GM12878 (cell line): Measurements from ENCODE around the gene CCDC149. TPM values are rescaled to one million over a fixed set of nuclear protein-coding genes. Genes with fewer than 3 reads are reported as not detected.
A peak's percentile ranks its signal among the peaks of the same experiment; 100 is the strongest.

Source experiments
- ATAC-seq: fragments of 200-7000 bp; cut with Tn5 transposase; 3 replicates; pipeline ENCODE4 v1.9.1; 2020; ENCODE audit warnings: mild to moderate bottlenecking, moderate library complexity
- BruUV-seq: library from RNA; stranded (reverse); fragments of 400-500 nt; replicated peaks from 2 replicates; lab custom pipeline; 2021; lab: Mats Ljungman, UMichigan
- CTCF ChIA-PET: fragments of 300-600 bp; sonication (Branson Sonifier 250); formaldehyde crosslinking; extraction: SDS; loops from one replicate; lab custom pipeline; 2021; ENCODE audit warnings: inconsistent platforms; lab: Yijun Ruan, JAX
- POLR2A ChIA-PET: fragments of 350-600 bp; formaldehyde crosslinking; extraction: SDS; loops from one replicate; lab custom pipeline; 2021; ENCODE audit warnings: inconsistent platforms; lab: Charles Lee
- RAD21 ChIA-PET: fragments of 300-600 bp; sonication (Branson Sonifier 250); formaldehyde crosslinking; loops from one replicate; lab custom pipeline; 2023; ENCODE audit warnings: antibody characterized with exemption; ENCODE audit not compliant: unreplicated experiment; lab: Charles Lee
- SMC1A ChIA-PET: fragments of 300-600 bp; sonication (Branson Sonifier 250); formaldehyde crosslinking; loops from one replicate; lab custom pipeline; 2023; ENCODE audit not compliant: unreplicated experiment, uncharacterized antibody; lab: Charles Lee
- DNase-seq: peaks from one replicate; pipeline ENCODE4 v3.0.0-alpha.2; 2011; ENCODE audit warnings: low read depth, low spot score
- FAIRE-seq: peaks from 3 replicates; lab custom pipeline; 2011; peaks lifted over from hg19 to GRCh38; lab: Jason Lieb, UNC
- H2AFZ ChIP-seq: 2 replicates; pipeline ENCODE4 v1.6.0; 2011; ENCODE audit warnings: low read depth, low read length, control low read depth; ENCODE audit not compliant: control insufficient read depth
- H3K27ac ChIP-seq: 2 replicates; pipeline ENCODE4 v1.5.1; 2011; ENCODE audit warnings: control low read depth; ENCODE audit not compliant: control insufficient read depth, insufficient read depth
- H3K27me3 ChIP-seq, 2 experiments: replicated peaks in 1 of 2; 2 replicates each; pipeline versions ENCODE4 v1.6.0 to v1.6.1; 2011; ENCODE audit warnings: low read length in 1 of 2; ENCODE audit not compliant: control insufficient read depth in 2 of 2, insufficient read depth in 2 of 2
- H3K36me3 ChIP-seq, 2 experiments: 2 replicates each; pipeline ENCODE4 v1.5.1; 2011; ENCODE audit warnings: low read length in 1 of 2; ENCODE audit not compliant: control insufficient read depth in 2 of 2, insufficient read depth in 2 of 2
- H3K4me1 ChIP-seq: 2 replicates; pipeline ENCODE4 v1.6.1; 2011; ENCODE audit warnings: mild to moderate bottlenecking, low read length, moderate library complexity, mixed read lengths; ENCODE audit not compliant: control insufficient read depth, insufficient read depth
- H3K4me2 ChIP-seq: 2 replicates; pipeline ENCODE4 v1.6.0; 2011; ENCODE audit warnings: control low read depth; ENCODE audit not compliant: control insufficient read depth, insufficient read depth
- H3K4me3 ChIP-seq: fragments of 200-600 bp; sonication (generic); 2 replicates; pipeline ENCODE4 v1.5.1; 2016
- H3K79me2 ChIP-seq: 2 replicates; pipeline ENCODE4 v1.6.0; 2011; ENCODE audit warnings: low read length; ENCODE audit not compliant: control insufficient read depth, insufficient read depth
- H3K9ac ChIP-seq: 2 replicates; pipeline ENCODE4 v1.8.0; 2011; ENCODE audit warnings: low read length, control low read depth, mixed read lengths; ENCODE audit not compliant: control insufficient read depth, insufficient read depth
- H3K9me3 ChIP-seq: replicated peaks from 3 replicates; pipeline ENCODE4 v1.5.1; 2011; ENCODE audit warnings: mild to moderate bottlenecking, low read length; ENCODE audit not compliant: control insufficient read depth, insufficient read depth
- H4K20me1 ChIP-seq: 2 replicates; pipeline ENCODE4 v1.6.0; 2011; ENCODE audit not compliant: control insufficient read depth, insufficient read depth
- ASH2L ChIP-seq: fragments of 300-600, 200-600 bp; sonication (generic); IDR thresholded peaks from 2 replicates; pipeline ENCODE4 v1.6.1; 2017; ENCODE audit warnings: low read depth, mild to moderate bottlenecking, borderline replicate concordance
- CHD4 ChIP-seq: fragments of 200-600 bp; sonication (generic); IDR thresholded peaks from 2 replicates; pipeline ENCODE4 v1.6.1; 2016; ENCODE audit warnings: mild to moderate bottlenecking
- EGR1 ChIP-seq, 2 experiments: IDR thresholded peaks; 1 replicate in 1 of 2; 2 replicates in 1 of 2; pipeline ENCODE4 v1.6.1; 2011 to 2012; ENCODE audit warnings: low read depth in 2 of 2, low read length in 2 of 2, borderline replicate concordance in 1 of 2, mild to moderate bottlenecking in 1 of 2, moderate library complexity in 1 of 2
- EP300 ChIP-seq, 2 experiments: fragments of 150-350 bp in 1 of 2; IDR thresholded peaks; 2 replicates each; pipeline ENCODE4 v1.6.1; 2011 to 2012; ENCODE audit warnings: low read depth in 2 of 2, low read length in 2 of 2, borderline replicate concordance in 1 of 2, improper control_type of control experiment in 1 of 2, inconsistent platforms in 1 of 2; ENCODE audit not compliant: control insufficient read depth in 1 of 2
- NR2F1 ChIP-seq: fragments of 450-650 bp; conservative IDR thresholded peaks from 2 replicates; pipeline ENCODE4 v1.6.1; 2017; ENCODE audit warnings: mild to moderate bottlenecking
- SMAD5 ChIP-seq: IDR thresholded peaks from 2 replicates; pipeline ENCODE4 v1.6.1; 2016; ENCODE audit warnings: antibody characterized with exemption, low read depth
- TAF1 ChIP-seq: IDR thresholded peaks from 2 replicates; pipeline ENCODE4 v1.6.1; 2011; ENCODE audit warnings: mild to moderate bottlenecking, low read depth, low read length, borderline replicate concordance
- TCF3 ChIP-seq: IDR thresholded peaks from 2 replicates; pipeline ENCODE4 v1.6.1; 2012; ENCODE audit warnings: low read depth, mild to moderate bottlenecking, low read length, borderline replicate concordance; ENCODE audit not compliant: insufficient read depth
- ZNF207 ChIP-seq: fragments of 450-650 bp; IDR thresholded peaks from 2 replicates; pipeline ENCODE4 v1.6.1; 2014; ENCODE audit warnings: antibody characterized with exemption, mild to moderate bottlenecking, borderline replicate concordance
- WGBS: methylation state at CpG from one replicate; pipeline ENCODE4 v1.1.6; 2016; ENCODE audit warnings: low lambda C conversion rate; ENCODE audit not compliant: insufficient replicate concordance, insufficient coverage; ENCODE audit errors: missing lambda C conversion rate; 5-methylcytosine and 5-hydroxymethylcytosine counted together
- in situ Hi-C: fragments of 300-500 bp; cut with MboI; formaldehyde crosslinking; loops from 9 replicates; pipeline ENCODE4 v1.14.3; 2018; ENCODE audit warnings: mixed read lengths
- intact Hi-C: fragments of 100-400 bp; cut with micrococcal nuclease; formaldehyde crosslinking; loops from one replicate; pipeline ENCODE4 v1.14.2; 2022; ENCODE audit not compliant: unreplicated experiment
- polyA plus RNA-seq, 11 experiments: library from polyadenylated mRNA; depleted of rRNA in 4 of 11; unstranded in 6 of 11; stranded (reverse) in 5 of 11; fragments of >200 nt; fragmentation: Nextera tagmentation in 4 of 11; fragmentation: Illumina TruSeq in 1 of 11; extraction: Ambion mirVana in 4 of 11; extraction: Trizol in 1 of 11; gene quantifications; 1 replicate in 1 of 11; 2 replicates in 10 of 11; pipeline versions ENCODE4 v1.2.1 to v1.2.3, GENCODE V29; 2011 to 2016; ENCODE audit warnings: inconsistent platforms in 2 of 11, missing spikeins in 2 of 11, low read depth in 1 of 11
- total RNA-seq, 4 experiments: library from RNA; depleted of rRNA in 3 of 4; stranded (reverse); fragments of >200 nt in 3 of 4; fragmentation: Illumina TruSeq in 1 of 4; extraction: Trizol in 1 of 4; gene quantifications; 2 replicates each; pipeline versions ENCODE4 v1.2.1 to v1.2.3, GENCODE V29; 2013 to 2021

Gene CCDC149
- total and polyA plus RNA-seq, 10 of the 15 experiments (the other 5 are each of a cell fraction or from before 2014, with no cell fraction given) = 0.03 to 0.04 (median 0.04) TPM; not detected in 7

DNA sequence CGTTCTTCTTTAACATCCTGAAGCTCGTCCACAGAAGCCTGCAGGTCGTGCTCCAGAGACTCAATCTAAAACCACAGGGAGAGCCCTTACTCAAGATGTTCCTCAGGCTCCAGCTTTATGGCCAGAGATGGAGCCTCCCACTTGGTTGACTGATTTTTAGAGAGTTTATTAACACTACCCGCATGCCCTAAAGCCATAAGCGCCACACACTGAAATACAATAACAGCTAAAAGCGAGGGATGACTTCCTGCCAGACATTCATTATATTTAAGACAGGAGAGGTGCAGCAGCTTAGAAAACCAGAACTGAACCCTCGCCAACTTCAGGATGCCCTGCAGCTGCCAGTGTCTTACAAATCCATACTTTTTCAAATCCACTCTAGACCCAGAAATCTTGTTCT lies 75.5 kb downstream of the CCDC149 start:
- Histone ChIP-seq H3K4me2 (no peak overlapping the region), H3K4me3 (no peak overlapping the region), H3K79me2 (no peaks in the 10 kb centered on the region), H3K4me1 (no peaks in the 10 kb centered on the region; the same call in 1 of the 2 replicates), H3K36me3 (no peaks in the 10 kb centered on the region), H4K20me1 (no peaks in the 10 kb centered on the region), H2AFZ (no peak overlapping the region), H3K27ac (no peak overlapping the region), H3K9me3 (no peaks in the 10 kb centered on the region; the same call in 2 of the 3 replicates), H3K27me3 (peaks cover 0 to 2% of the 10 kb centered on the region in 2 experiments; a peak in 2 of 4 replicates), H3K9ac (no peak overlapping the region)
- FAIRE-seq (no peak), DNase-seq (no peak), ATAC-seq (no peak)
- no peak for TF ChIP-seq NR2F1
- no peak for TF ChIP-seq CHD4
- TF ChIP-seq EP300 (IDR thresholded peaks at IDR 0.05; ENCODE audit: borderline replicate concordance in 1 of 2, control insufficient read depth in 1 of 2, low read depth in 2 of 2, low read length in 2 of 2) = no peak
- no peak for TF ChIP-seq ZNF207
- no peak for TF ChIP-seq TCF3
- no peak for TF ChIP-seq SMAD5
- no peak for TF ChIP-seq ASH2L
- 22% methylated on average over 7 of the region's 7 CpGs for WGBS
- in situ Hi-C loops = no loop called here
- no TSS peak for BruUV-seq
- SMC1A ChIA-PET = no interaction called here
- RAD21 ChIA-PET = no interaction called here
- CTCF ChIA-PET = no interaction called here
- POLR2A ChIA-PET = no interaction called here
- intact Hi-C loops = no loop called here

GRCh38 chr4:24836661-24837242 lies 76.1 kb downstream of the CCDC149 start:
- no TSS peak for BruUV-seq
- no peak; the same call in 2 of the 3 replicates for ATAC-seq

More at GRCh38 chr4:24836661-24837242, 76.1 kb downstream of the CCDC149 start:
- intact Hi-C loops = no loop called here
- DNase-seq = no peak
- Histone ChIP-seq H3K79me2 (no peaks in the 10 kb centered on the region), H3K9me3 (no peaks in the 10 kb centered on the region; the same call in 2 of the 3 replicates), H3K27me3 (peaks cover 0 to 2% of the 10 kb centered on the region in 2 experiments; a peak in 2 of 4 replicates), H3K27ac (no peak overlapping the region), H3K4me3 (no peak overlapping the region), H3K4me1 (peaks cover 5% of the 10 kb centered on the region), H3K36me3 (no peaks in the 10 kb centered on the region)
- CTCF ChIA-PET = interaction anchor here (0.6 kb wide), 1 partner anchor 110 kb away, joined by 4 read pairs; no protein-coding TSS in a partner anchor
- POLR2A ChIA-PET = no interaction called here
- in situ Hi-C loops = no loop called here
- WGBS = 5% methylated on average over 6 of the region's 6 CpGs
- TF ChIP-seq EGR1 (IDR thresholded peaks at IDR 0.05; ENCODE audit: borderline replicate concordance in 1 of 2, low read depth in 2 of 2, low read length in 2 of 2) (0 out of 3 replicates have a peak, but pooled peaks of 1 of the 2 experiments have one; percentile 15), TAF1 (no peak)
- TF ChIP-seq, all 136 proteins: peak for 1
- H3K4me2 ChIP-seq = no peak overlapping the region
- SMC1A ChIA-PET = interaction anchor here (0.6 kb wide), 1 partner anchor 531 kb away, joined by 3 read pairs; no protein-coding TSS in a partner anchor
- no peaks in the 10 kb centered on the region for H4K20me1 ChIP-seq
- RAD21 ChIA-PET = no interaction called here
- no peak overlapping the region for H2AFZ ChIP-seq
- FAIRE-seq = no peak
- H3K9ac ChIP-seq = no peak overlapping the region
